ENCODE results near the gene IFITM2. TPM values are rescaled to one million over a fixed set of nuclear protein-coding genes. Genes with fewer than 3 reads are reported as not detected.
"Not testable (repeated sequence)": the region's sequence is repeated elsewhere in the genome, so short reads cannot be mapped to it uniquely, and the experiment has no call there.

Gene IFITM2
- total RNA-seq, 4 donors from 2014 or later = 25.6 to 84.1 (median 45.1) TPM

- no peaks in the 10 kb centered on the region for H3K27me3 ChIP-seq
- H3K36me3 ChIP-seq = no peaks in the 10 kb centered on the region
- no peaks in the 10 kb centered on the region for H3K9me3 ChIP-seq
- peaks cover 35% of the 10 kb centered on the region for H3K4me1 ChIP-seq
- 95% methylated on average over 13 of the region's 13 CpGs for WGBS
- H3K4me3 ChIP-seq = no peak overlapping the region
- H3K27ac ChIP-seq = no peak overlapping the region
- no peak for TF ChIP-seq CTCF (IDR thresholded peaks at IDR 0.05)
- TF ChIP-seq POLR2A (IDR thresholded peaks at IDR 0.05) = no peak
- no peak for TF ChIP-seq POLR2AphosphoS5 (IDR thresholded peaks at IDR 0.05)
- TF ChIP-seq EP300 (IDR thresholded peaks at IDR 0.05) = no peak
- peak in 1 of 2 donors; percentile 50 for DNase-seq (ENCODE audit: low spot score in 2 of 2)
Observed at GRCh38 chr11:328012-328411, 20.4 kb downstream of the IFITM2 start.

GRCh38 chr11:328516-329100 is 21.0 kb downstream of the IFITM2 start:
- H3K4me3 ChIP-seq, H3K27me3 ChIP-seq, H3K27ac ChIP-seq, H3K9me3 ChIP-seq, H3K36me3 ChIP-seq: not testable (repeated sequence)
- WGBS = 95% methylated on average over 15 of the region's 15 CpGs
- DNase-seq (ENCODE audit: low spot score in 2 of 2) = peak in 1 of 2 donors; percentile 34
- peaks cover 35% of the 10 kb centered on the region for H3K4me1 ChIP-seq

GRCh38 chr11:329886-330253 is 22.3 kb downstream of the IFITM2 start:
- Histone ChIP-seq H3K4me3 (no peak overlapping the region), H3K27ac (no peak overlapping the region), H3K4me1 (peaks cover 34% of the 10 kb centered on the region), H3K36me3 (no peaks in the 10 kb centered on the region), H3K9me3 (no peaks in the 10 kb centered on the region), H3K27me3 (no peaks in the 10 kb centered on the region)
- WGBS = 88% methylated on average over 2 of the region's 2 CpGs
- no peak for TF ChIP-seq POLR2AphosphoS5 (IDR thresholded peaks at IDR 0.05)
- no peak for TF ChIP-seq EP300 (IDR thresholded peaks at IDR 0.05)
- no peak for TF ChIP-seq POLR2A (IDR thresholded peaks at IDR 0.05)
- no peak for TF ChIP-seq CTCF (IDR thresholded peaks at IDR 0.05)
- no peak for DNase-seq (ENCODE audit: low spot score in 2 of 2)

GRCh38 chr11:330307-330693 is 22.7 kb downstream of the IFITM2 start:
- H3K4me3 ChIP-seq = no peak overlapping the region
- no peaks in the 10 kb centered on the region for H3K9me3 ChIP-seq
- H3K27ac ChIP-seq = no peak overlapping the region
- TF ChIP-seq CTCF (IDR thresholded peaks at IDR 0.05) (no peak), EP300 (IDR thresholded peaks at IDR 0.05) (no peak), POLR2A (IDR thresholded peaks at IDR 0.05) (no peak), POLR2AphosphoS5 (IDR thresholded peaks at IDR 0.05) (no peak)
- WGBS = 72% methylated on average over 13 of the region's 14 CpGs
- H3K4me1 ChIP-seq = peaks cover 36% of the 10 kb centered on the region
- DNase-seq (ENCODE audit: low spot score in 2 of 2) = peak in 1 of 2 donors; percentile 60
- no peaks in the 10 kb centered on the region for H3K36me3 ChIP-seq
- no peaks in the 10 kb centered on the region for H3K27me3 ChIP-seq

GRCh38 chr11:330694-331357 is 23.2 kb downstream of the IFITM2 start:
- TF ChIP-seq POLR2A (IDR thresholded peaks at IDR 0.05) = no peak
- no peak for TF ChIP-seq CTCF (IDR thresholded peaks at IDR 0.05)
- no peak for TF ChIP-seq POLR2AphosphoS5 (IDR thresholded peaks at IDR 0.05)
- Histone ChIP-seq H3K9me3 (no peaks in the 10 kb centered on the region), H3K27ac (no peak overlapping the region), H3K27me3 (no peaks in the 10 kb centered on the region), H3K4me1 (peaks cover 38% of the 10 kb centered on the region), H3K36me3 (no peaks in the 10 kb centered on the region), H3K4me3 (no peak overlapping the region)
- DNase-seq (ENCODE audit: low spot score in 2 of 2) = peak in 1 of 2 donors; percentile 55
- 87% methylated on average over 26 of the region's 34 CpGs for WGBS
